HG02938 (cell line): Measurements from ENCODE around the gene EIF4B.
A peak's percentile ranks its signal among the peaks of the same experiment; 100 is the strongest.
"Not testable (repeated sequence)": the region's sequence is repeated elsewhere in the genome, so short reads cannot be mapped to it uniquely, and the experiment has no call there.

Source experiments
- ATAC-seq: cut with Tn5 transposase; IDR thresholded peaks from one replicate; pipeline ENCODE4 v1.9.1; 2021; ENCODE audit warnings: mild to moderate bottlenecking, moderate library complexity; ENCODE audit not compliant: unreplicated experiment

The EIF4B gene, protein sequence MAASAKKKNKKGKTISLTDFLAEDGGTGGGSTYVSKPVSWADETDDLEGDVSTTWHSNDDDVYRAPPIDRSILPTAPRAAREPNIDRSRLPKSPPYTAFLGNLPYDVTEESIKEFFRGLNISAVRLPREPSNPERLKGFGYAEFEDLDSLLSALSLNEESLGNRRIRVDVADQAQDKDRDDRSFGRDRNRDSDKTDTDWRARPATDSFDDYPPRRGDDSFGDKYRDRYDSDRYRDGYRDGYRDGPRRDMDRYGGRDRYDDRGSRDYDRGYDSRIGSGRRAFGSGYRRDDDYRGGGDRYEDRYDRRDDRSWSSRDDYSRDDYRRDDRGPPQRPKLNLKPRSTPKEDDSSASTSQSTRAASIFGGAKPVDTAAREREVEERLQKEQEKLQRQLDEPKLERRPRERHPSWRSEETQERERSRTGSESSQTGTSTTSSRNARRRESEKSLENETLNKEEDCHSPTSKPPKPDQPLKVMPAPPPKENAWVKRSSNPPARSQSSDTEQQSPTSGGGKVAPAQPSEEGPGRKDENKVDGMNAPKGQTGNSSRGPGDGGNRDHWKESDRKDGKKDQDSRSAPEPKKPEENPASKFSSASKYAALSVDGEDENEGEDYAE

GRCh38 chr12:53005986-53006809 is at the start of gene EIF4B:
Gene EIF4B, plus strand, starts transcription at chr12:53006456. Its CDS starts 28 bp downstream, at chr12:53006484.
- peak; percentile 90 for ATAC-seq

- ATAC-seq = no peak
Measured at GRCh38 chr12:52956987-52957386, 49.3 kb upstream of the EIF4B start.

GRCh38 chr12:52964556-52965336 is 41.5 kb upstream of the EIF4B start:
- ATAC-seq = no peak

GRCh38 chr12:52965337-52965731 is 40.9 kb upstream of the EIF4B start:
- no peak for ATAC-seq

- ATAC-seq = no peak
Measured at GRCh38 chr12:52969166-52969795, 37.0 kb upstream of the EIF4B start.

GRCh38 chr12:52969828-52970569 is 36.3 kb upstream of the EIF4B start:
- ATAC-seq = no peak

DNA sequence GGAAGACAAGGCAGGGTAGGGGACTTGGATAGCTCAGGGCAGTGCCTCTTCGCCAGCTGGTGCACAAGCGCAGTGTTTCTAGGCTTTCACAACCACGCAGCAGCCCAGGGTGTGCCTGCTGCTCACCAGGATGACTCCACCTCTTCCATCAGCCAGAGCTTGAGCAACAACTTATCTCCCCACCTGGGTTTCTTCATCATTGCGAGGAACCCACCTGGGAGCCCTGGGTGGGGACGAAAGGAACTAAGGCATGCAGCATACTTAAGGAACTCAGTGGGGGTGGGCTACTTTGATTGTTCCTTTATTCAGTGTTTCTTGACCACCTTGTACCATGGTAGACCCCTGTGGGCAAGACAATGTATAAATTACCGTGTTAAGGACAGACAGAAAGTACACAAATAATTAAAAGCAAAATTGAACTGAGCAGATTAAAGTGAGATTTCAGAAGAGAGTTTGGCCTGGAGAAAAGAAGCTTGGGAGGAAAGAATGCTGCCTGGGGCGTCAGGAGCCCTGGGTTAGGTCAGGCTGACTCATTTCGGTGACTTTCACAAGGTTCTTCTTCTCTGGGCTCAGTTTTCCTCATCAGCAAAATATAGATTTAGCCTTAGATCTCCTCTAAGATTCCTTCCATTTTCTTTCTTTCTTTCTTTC is 34.5 kb upstream of the EIF4B start:
- ATAC-seq = no peak

DNA sequence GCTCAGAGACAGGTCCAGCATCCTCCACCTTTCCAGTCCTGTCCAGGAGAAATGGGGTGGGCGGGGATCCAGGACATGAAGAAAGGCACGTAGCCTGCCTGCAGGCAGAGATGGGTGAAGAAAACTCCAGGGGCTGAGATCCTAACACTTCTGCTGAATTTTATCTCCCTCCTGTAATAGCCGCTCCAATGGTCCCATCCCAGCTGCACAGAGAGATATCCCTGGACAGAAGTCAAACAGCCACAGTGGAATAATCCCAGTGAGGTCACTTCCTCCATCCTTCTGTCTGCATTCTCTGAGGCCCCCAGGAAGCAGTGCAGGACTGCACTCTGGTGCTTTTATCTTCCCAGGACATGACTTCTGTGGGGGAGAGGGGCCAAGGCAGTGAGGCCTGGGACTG is 31.1 kb upstream of the EIF4B start:
- ATAC-seq = no peak

GRCh38 chr12:52975820-52976573 is 30.3 kb upstream of the EIF4B start:
- ATAC-seq = no peak

GRCh38 chr12:52976574-52977071 is 29.6 kb upstream of the EIF4B start:
- no peak for ATAC-seq

GRCh38 chr12:52977170-52977569 is 29.1 kb upstream of the EIF4B start:
- ATAC-seq = no peak

DNA sequence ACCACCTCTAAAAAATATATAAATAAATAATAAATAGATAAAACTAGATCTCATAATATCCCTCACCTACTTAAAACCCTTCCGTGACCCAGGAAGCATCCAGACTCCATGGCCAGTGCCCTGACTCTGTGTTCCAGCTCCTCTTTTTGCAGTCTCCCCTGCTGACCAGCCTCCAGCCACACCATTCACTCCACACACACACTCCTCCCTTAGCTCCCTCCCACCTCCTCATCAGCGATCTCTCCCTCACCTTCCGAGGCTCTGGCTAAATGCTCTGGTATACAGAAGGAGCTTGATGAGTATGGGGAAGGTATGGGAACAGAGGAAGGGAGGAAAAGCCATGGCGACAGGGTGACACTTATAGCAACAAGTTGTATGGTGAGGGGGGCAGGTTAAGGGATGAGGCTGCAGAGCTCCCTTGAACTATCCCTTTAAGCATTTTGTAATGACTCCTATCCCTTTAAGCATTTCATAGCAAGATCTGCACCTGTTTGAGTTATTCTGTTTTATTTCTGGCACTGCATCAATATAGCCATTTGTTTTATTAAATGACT is 26.1 kb upstream of the EIF4B start:
- no peak for ATAC-seq

DNA sequence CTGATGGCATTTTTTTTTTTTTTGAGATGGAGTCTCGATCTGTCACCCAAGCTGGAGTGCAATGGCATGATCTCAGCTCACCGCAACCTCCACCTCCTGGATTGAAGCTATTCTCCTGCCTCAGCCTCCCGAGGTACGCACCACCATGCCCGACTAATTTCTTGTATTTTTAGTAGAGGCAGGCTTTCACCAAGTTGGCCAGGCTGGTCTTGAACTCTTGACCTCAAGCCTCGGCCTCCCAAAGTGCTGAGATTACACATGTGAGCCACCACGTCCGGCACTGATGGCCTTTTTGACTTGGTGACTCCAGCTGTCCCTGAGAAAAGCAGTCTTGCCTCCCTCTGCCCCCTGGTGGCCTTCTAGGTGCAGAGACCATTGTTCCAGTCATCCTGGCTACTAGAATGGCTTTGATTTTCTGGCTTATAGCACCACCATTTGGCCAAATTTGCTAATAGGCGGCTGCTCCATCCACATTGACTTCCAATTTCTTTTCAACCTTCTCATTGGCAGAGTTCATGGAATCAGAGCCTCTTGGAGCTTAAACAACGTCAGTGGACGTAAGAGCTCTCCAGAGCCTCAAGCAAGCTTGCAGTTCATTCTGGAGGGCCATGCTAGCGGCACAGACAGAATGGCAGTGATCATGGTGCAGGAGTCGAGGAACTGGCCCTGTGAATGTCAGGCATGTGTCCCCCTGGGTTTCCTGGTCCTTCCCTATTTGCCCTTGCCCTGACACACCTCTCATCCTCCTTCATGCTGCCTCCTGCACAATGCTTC is 25.4 kb upstream of the EIF4B start:
- peak; percentile 62 for ATAC-seq

- ATAC-seq = no peak
Measured at GRCh38 chr12:52984136-52984535, 22.1 kb upstream of the EIF4B start.

- ATAC-seq = no peak
Measured at GRCh38 chr12:52988898-52989297, 17.4 kb upstream of the EIF4B start.

GRCh38 chr12:52990206-52990605 is 16.1 kb upstream of the EIF4B start:
- ATAC-seq = no peak

GRCh38 chr12:52992240-52992639 is 14.0 kb upstream of the EIF4B start:
- ATAC-seq = not testable (repeated sequence)
